K562 treated with DMSO at 1 percent for 48 hours (cell line): ENCODE data around the gene SPRR2F. TPM values are rescaled to one million over a fixed set of nuclear protein-coding genes. Genes with fewer than 3 reads are reported as not detected.

ENCODE experiments used
- total RNA-seq: library from RNA; unstranded; fragments of 300-600 nt; gene quantifications from 2 replicates; pipeline ENCODE4 v1.2.3, GENCODE V29; 2022; ENCODE audit warnings: low replicate concordance; ENCODE audit errors: extremely low read depth

Gene SPRR2F, protein sequence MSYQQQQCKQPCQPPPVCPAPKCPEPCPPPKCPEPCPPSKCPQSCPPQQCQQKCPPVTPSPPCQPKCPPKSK
- not detected in 2 replicates for total RNA-seq

GRCh38 chr1:153113416-153113815 lies at the start of gene SPRR2F:
Gene SPRR2F (minus strand): TSS chr1:153113516. CDS start chr1:153112733, 783 bp downstream.

GRCh38 chr1:153150846-153151245 lies 37.5 kb upstream of the SPRR2F start, which contains the start of gene SPRR2G:
Gene SPRR2G (minus strand): TSS chr1:153150890. CDS start chr1:153150110, 780 bp downstream.

GRCh38 chr1:153094426-153094825 lies 18.9 kb downstream of the SPRR2F start, which contains the start of gene SPRR2E:
Gene SPRR2E (minus strand): TSS chr1:153094526. CDS start chr1:153093751, 775 bp downstream.

GRCh38 chr1:153071511-153071910 lies 41.8 kb downstream of the SPRR2F start, which contains the start of gene SPRR2B:
Gene SPRR2B (minus strand): TSS chr1:153071611. CDS start chr1:153070839, 772 bp downstream.

Other genes with a start within 250 kb of the SPRR2F start
- not detected in 2 replicates for gene SMCP, start 235.2 kb downstream of the SPRR2F start, total RNA-seq
- gene IVL, start 205.0 kb downstream of the SPRR2F start, total RNA-seq = not detected in 2 replicates
- not detected in 2 replicates for gene SPRR5, start 166.3 kb downstream of the SPRR2F start, total RNA-seq
- gene SPRR4, start 142.9 kb downstream of the SPRR2F start, total RNA-seq = not detected in 2 replicates
- not detected in 2 replicates for gene SPRR1A, start 129.4 kb downstream of the SPRR2F start, total RNA-seq
- not detected in 2 replicates for gene SPRR3, start 111.8 kb downstream of the SPRR2F start, total RNA-seq
- gene SPRR1B, start 82.3 kb downstream of the SPRR2F start, total RNA-seq = not detected in 2 replicates
- not detected in 2 replicates for gene SPRR2D, start 72.4 kb downstream of the SPRR2F start, total RNA-seq
- not detected in 2 replicates for gene SPRR2A, start 56.0 kb downstream of the SPRR2F start, total RNA-seq
- not detected in 2 replicates for gene SPRR2B, start 41.9 kb downstream of the SPRR2F start, total RNA-seq
- gene SPRR2E, start 19.0 kb downstream of the SPRR2F start, total RNA-seq = not detected in 2 replicates
- gene SPRR2G, start 37.4 kb upstream of the SPRR2F start, total RNA-seq = not detected in 2 replicates
- gene LELP1, start 89.9 kb upstream of the SPRR2F start, total RNA-seq = not detected in 2 replicates
- not detected in 2 replicates for gene PRR9, start 104.1 kb upstream of the SPRR2F start, total RNA-seq
- not detected in 2 replicates for gene LORICRIN, start 146.2 kb upstream of the SPRR2F start, total RNA-seq
- not detected in 2 replicates for gene PGLYRP3, start 199.4 kb upstream of the SPRR2F start, total RNA-seq
- gene PGLYRP4, start 235.3 kb upstream of the SPRR2F start, total RNA-seq = not detected in 2 replicates
- not detected in 2 replicates for gene S100A9, start 244.3 kb upstream of the SPRR2F start, total RNA-seq